ENCODE measurements around the gene HSPA12A. TPM values are rescaled to one million over a fixed set of nuclear protein-coding genes. Genes with fewer than 3 reads are reported as not detected.

The HSPA12A gene
- total and polyA plus RNA-seq, 5 donors = 8.4 to 21.9 (median 15.1) TPM

DNA sequence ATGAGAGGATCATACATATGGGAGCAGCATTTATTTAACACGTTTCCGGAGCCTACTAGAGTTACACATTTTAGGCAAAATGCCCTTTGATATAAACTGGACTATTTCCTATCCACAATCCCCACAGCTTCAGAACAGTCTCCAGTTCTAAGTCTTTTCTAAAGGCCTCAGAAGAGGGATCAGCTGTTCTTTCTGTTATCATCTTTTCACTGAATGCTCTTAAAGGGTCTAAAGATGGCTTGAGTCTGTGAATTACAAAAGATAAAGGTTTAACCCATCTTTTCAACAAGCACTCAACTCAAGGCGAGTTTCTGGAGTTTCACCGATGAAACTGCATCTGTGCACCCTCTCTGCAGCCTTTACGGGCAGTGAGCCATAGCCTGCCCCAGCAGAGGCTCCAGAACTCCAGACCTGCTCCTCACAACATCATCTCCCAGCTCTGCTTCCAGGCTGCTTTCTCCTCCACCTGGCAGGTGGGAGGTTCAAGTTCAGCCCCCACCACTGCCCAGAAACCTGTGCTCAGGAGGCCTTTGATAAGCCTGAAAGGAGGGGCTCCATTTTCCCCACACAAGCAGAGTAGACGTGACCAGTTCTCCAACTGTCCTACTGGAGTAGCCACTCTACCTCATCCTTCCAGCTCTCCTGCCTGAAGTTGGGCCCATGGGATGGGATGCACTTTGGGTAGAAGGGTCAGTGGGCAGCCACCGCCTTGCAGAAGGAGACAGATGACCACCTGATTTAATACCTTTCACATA, 53.4 kb downstream of the HSPA12A start:
- Histone ChIP-seq H3K4me1 (ENCODE audit: control insufficient read depth, insufficient read depth, low read length) (peaks cover 10% of the 10 kb centered on the region), H3K27me3 (ENCODE audit: control insufficient read depth, insufficient read depth) (no peaks in the 10 kb centered on the region), H3K27ac (ENCODE audit: low read length) (no peak overlapping the region), H3K4me3 (ENCODE audit: low read length) (no peak overlapping the region), H3K9me3 (ENCODE audit: control insufficient read depth, low read length) (no peaks in the 10 kb centered on the region)
- DNase-seq = no peak
- no peak for ATAC-seq
- intact Hi-C loops (cut with DNase I) = loop anchor here in 3 of 4 donors (5.0 to 10.0 kb wide), 3 partner anchors 93 to 486 kb away; no protein-coding TSS in a partner anchor
- WGBS = 52% methylated on average over 7 of the region's 7 CpGs

DNA sequence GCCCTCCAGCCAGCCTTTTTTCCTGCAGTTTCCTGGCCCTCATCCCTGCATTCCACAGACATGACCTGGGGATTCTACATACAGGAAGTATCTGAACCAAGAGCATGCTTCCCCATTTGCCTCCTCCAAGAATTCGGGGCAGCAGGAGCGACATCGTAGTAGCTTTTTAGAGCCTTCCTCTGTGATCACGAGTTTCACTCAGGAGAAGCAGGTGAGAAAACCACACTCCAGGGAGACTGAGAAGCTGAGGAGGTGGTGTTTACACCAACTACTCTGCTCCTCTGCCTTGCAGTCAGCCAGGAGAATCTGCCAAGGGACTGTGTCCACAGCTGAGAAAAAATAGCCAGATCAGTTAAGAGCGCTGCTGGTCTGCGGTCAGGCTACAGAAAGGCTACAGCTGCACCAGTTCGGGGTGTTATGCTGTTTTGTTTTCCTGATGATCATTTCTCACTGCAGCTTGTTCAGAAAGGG, 54.1 kb downstream of the HSPA12A start:
- Histone ChIP-seq H3K4me1 (ENCODE audit: control insufficient read depth, insufficient read depth, low read length) (peaks cover 10% of the 10 kb centered on the region), H3K27me3 (ENCODE audit: control insufficient read depth, insufficient read depth) (no peaks in the 10 kb centered on the region), H3K9me3 (ENCODE audit: control insufficient read depth, low read length) (no peaks in the 10 kb centered on the region), H3K27ac (ENCODE audit: low read length) (peak overlapping the region; percentile 3), H3K4me3 (ENCODE audit: low read length) (no peak overlapping the region)
- 15% methylated on average over 7 of the region's 7 CpGs for WGBS
- DNase-seq (peak in 1 of 3 donors; percentile 69), ATAC-seq (peak; percentile 67 to 83)
- intact Hi-C loops (cut with DNase I) = loop anchor here in 3 of 4 donors (5.0 to 10.0 kb wide), 3 partner anchors 94 to 487 kb away; no protein-coding TSS in a partner anchor

DNA sequence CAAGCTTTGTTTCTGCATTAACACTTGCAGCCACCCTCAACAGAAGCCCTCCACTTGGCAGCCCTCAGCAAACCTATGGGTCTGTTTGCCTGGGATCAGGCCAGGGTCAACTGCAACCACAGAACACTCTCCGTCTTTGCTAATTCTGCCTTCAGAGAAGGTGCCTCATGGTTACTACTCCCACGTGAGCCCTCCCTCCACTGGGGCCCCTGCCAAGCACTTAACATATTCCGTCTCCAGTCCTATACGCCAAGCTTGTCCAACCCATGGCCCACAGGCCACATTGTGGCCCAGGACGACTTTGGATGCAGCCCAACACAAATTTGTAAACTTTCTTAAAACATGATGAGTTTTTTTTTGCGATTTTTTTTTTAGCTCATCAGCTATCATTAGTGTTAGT, 54.7 kb downstream of the HSPA12A start:
- Histone ChIP-seq H3K27me3 (ENCODE audit: control insufficient read depth, insufficient read depth) (no peaks in the 10 kb centered on the region), H3K4me3 (ENCODE audit: low read length) (no peak overlapping the region), H3K27ac (ENCODE audit: low read length) (no peak overlapping the region), H3K4me1 (ENCODE audit: control insufficient read depth, insufficient read depth, low read length) (peaks cover 10% of the 10 kb centered on the region), H3K9me3 (ENCODE audit: control insufficient read depth, low read length) (no peaks in the 10 kb centered on the region)
- WGBS = 47% methylated on average over 6 of the region's 6 CpGs
- intact Hi-C loops (cut with DNase I) = loop anchor here in 3 of 4 donors (5.0 to 10.0 kb wide), 3 partner anchors 95 to 487 kb away; no protein-coding TSS in a partner anchor
- ATAC-seq (no peak), DNase-seq (no peak)

DNA sequence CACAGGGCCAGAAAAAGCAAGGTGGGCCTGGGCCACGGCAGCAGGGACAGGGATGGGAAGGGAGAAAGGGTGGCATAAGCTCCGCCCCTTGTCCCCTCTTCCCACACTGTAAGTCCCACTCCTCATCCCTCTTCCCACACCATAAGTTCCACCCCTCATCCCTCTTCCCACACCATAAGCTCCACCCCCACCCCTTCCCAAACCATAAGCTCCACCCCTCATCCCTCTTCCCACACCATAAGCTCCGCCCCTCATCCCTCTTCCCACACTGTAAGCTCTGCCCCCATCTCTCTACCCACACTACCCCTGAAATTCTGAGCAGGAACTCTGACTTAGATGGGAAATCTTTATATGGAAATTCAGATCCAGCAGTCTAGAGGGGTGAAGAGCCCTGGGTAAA, 55.7 kb downstream of the HSPA12A start:
- H3K4me1 ChIP-seq (ENCODE audit: control insufficient read depth, insufficient read depth, low read length) = peaks cover 10% of the 10 kb centered on the region

DNA sequence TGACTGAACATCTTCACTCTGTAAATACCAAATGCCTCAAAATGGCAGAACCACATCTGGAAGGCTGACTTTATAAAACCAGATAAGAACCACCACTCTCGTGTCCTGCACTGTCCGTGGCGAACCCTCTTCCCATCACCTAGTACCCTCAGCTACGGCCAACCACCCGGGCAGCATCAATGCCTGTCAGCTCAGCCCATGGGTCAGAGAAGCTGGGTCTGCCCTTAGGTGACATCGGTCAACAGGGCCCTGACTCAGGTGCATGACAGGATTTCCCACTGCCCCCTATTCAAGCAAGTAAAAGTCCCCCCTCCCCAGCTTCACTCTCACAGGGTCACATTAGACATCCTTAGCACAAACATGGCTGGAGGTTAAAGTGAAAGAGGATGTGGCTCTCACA, 56.6 kb downstream of the HSPA12A start:
- H3K4me1 ChIP-seq (ENCODE audit: control insufficient read depth, insufficient read depth, low read length) = peaks cover 3% of the 10 kb centered on the region
- DNase-seq (no peak), ATAC-seq (no peak)
- no peak overlapping the region for H3K27ac ChIP-seq (ENCODE audit: low read length)
- no peaks in the 10 kb centered on the region for H3K27me3 ChIP-seq (ENCODE audit: control insufficient read depth, insufficient read depth)
- WGBS = 94% methylated on average over 6 of the region's 6 CpGs
- intact Hi-C loops (cut with DNase I) = loop anchor here in 3 of 4 donors (5.0 to 10.0 kb wide), 3 partner anchors 96 to 489 kb away; no protein-coding TSS in a partner anchor
- H3K9me3 ChIP-seq (ENCODE audit: control insufficient read depth, low read length) = no peaks in the 10 kb centered on the region
- no peak overlapping the region for H3K4me3 ChIP-seq (ENCODE audit: low read length)

More for the DNA sequence above, 55.7 kb downstream of the HSPA12A start:
- WGBS = 98% methylated on average over 3 of the region's 3 CpGs
- Histone ChIP-seq H3K4me3 (ENCODE audit: low read length) (no peak overlapping the region), H3K27ac (ENCODE audit: low read length) (no peak overlapping the region), H3K9me3 (ENCODE audit: control insufficient read depth, low read length) (no peaks in the 10 kb centered on the region), H3K27me3 (ENCODE audit: control insufficient read depth, insufficient read depth) (no peaks in the 10 kb centered on the region)
- ATAC-seq = no peak
- no peak for DNase-seq
- intact Hi-C loops (cut with DNase I) = loop anchor here in 3 of 4 donors (5.0 to 10.0 kb wide), 3 partner anchors 96 to 488 kb away; no protein-coding TSS in a partner anchor

DNA sequence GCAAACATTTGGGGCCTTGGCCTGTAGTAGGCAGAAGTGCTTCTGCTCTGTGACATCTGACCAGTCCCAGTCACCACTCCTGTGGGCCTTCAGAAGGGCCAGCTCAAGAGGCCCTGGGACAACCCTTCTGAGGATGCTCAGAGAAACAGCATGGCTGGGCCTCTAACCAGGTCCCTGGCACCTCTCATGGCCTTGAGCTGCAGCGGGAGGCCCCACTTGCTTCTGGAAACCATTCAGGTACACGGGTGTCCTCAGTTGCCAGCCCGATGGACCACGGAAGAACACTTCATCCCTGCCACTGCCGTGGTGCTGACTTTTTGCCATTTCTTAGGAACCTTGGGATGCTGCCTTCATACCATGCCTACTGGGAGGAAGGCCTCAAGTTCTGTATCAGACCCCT, 57.6 kb downstream of the HSPA12A start:
- ATAC-seq = no peak
- no peak overlapping the region for H3K4me3 ChIP-seq (ENCODE audit: low read length)
- intact Hi-C loops (cut with DNase I) = loop anchor here (5.0 to 10.0 kb wide), 5 partner anchors 53 to 490 kb away; no protein-coding TSS in a partner anchor

DNA sequence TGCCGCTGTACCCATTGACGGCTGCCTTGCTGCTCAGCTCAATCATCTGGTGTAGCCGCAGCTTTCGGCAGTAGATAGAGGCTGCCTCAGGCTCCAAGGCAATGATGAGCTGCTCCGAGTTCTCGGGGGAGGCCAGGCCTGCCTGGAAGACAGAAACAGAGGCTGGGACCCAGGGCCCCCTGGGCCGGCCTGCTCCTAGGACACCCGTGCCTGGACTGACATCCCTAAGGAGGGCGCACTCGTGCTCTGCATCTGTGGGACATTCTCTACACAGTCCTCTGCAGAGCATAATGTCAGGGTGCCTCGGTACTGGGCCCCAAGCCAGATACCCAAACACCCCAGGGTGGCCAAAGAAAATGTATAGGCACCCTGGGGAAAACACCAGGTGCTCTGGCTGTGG, 58.5 kb downstream of the HSPA12A start:
- Histone ChIP-seq H3K4me1 (ENCODE audit: control insufficient read depth, insufficient read depth, low read length) (peaks cover 3% of the 10 kb centered on the region), H3K27me3 (ENCODE audit: control insufficient read depth, insufficient read depth) (no peaks in the 10 kb centered on the region), H3K4me3 (ENCODE audit: low read length) (no peak overlapping the region), H3K9me3 (ENCODE audit: control insufficient read depth, low read length) (no peaks in the 10 kb centered on the region), H3K27ac (ENCODE audit: low read length) (no peak overlapping the region)
- WGBS = 89% methylated on average over 11 of the region's 11 CpGs
- no peak for DNase-seq
- intact Hi-C loops (cut with DNase I) = loop anchor here (2.0 to 10.0 kb wide), 5 partner anchors 53 to 491 kb away; no protein-coding TSS in a partner anchor
- no peak for ATAC-seq

More for the DNA sequence above, 57.6 kb downstream of the HSPA12A start:
- 94% methylated on average over 5 of the region's 5 CpGs for WGBS
- H3K27me3 ChIP-seq (ENCODE audit: control insufficient read depth, insufficient read depth) = no peaks in the 10 kb centered on the region
- H3K4me1 ChIP-seq (ENCODE audit: control insufficient read depth, insufficient read depth, low read length) = peaks cover 3% of the 10 kb centered on the region
- no peak overlapping the region for H3K27ac ChIP-seq (ENCODE audit: low read length)
- H3K9me3 ChIP-seq (ENCODE audit: control insufficient read depth, low read length) = no peaks in the 10 kb centered on the region
- DNase-seq = no peak

DNA sequence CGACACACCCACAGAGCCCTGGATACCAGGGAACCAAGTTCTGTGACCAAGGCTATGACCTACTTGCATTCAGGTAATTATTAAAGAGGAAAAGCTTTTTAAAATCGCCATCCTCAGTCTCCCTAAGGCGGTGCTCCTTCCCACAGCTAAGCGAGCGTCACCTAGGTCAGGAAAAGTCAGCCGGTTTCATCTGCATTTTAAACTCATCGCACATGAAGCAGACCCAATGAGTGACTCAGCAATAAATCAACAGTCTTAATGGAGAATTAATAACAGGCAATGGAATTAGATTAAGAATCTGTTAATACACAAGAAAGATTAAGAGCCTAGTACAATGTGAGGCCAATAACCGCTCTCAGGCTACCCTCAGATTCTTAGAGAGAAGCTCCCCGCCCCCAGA, 59.2 kb downstream of the HSPA12A start:
- no peak overlapping the region for H3K27ac ChIP-seq (ENCODE audit: low read length)
- DNase-seq = no peak

DNA sequence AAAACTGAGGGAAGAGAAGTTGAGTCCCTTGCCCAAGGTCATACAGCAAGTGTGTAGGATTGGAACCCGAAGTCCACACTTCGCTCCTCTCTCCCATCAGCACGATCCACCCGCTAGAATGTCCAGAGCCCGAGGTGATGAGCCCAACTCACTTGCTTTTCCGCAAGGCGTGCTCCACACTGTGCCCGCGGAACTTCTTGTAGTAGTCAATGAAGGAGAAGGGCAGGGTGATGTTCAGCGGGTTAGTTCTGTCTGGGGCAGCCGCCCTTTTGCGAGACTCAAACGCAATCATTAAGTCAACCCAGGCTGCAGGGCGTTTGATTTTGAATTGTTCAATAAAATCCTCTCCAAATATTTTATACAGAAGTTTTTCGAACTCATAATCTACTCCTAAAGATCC, 63.0 kb downstream of the HSPA12A start:
- WGBS = 95% methylated on average over 15 of the region's 15 CpGs
- no peak for DNase-seq
- no peak for ATAC-seq
- Histone ChIP-seq H3K4me3 (ENCODE audit: low read length) (no peak overlapping the region), H3K9me3 (ENCODE audit: control insufficient read depth, low read length) (no peaks in the 10 kb centered on the region), H3K4me1 (ENCODE audit: control insufficient read depth, insufficient read depth, low read length) (no peaks in the 10 kb centered on the region), H3K27me3 (ENCODE audit: control insufficient read depth, insufficient read depth) (no peaks in the 10 kb centered on the region), H3K27ac (ENCODE audit: low read length) (no peak overlapping the region)
- intact Hi-C loops (cut with DNase I) = no loop called here

More for the DNA sequence above, 59.2 kb downstream of the HSPA12A start:
- Histone ChIP-seq H3K27me3 (ENCODE audit: control insufficient read depth, insufficient read depth) (no peaks in the 10 kb centered on the region), H3K4me1 (ENCODE audit: control insufficient read depth, insufficient read depth, low read length) (peaks cover 3% of the 10 kb centered on the region), H3K9me3 (ENCODE audit: control insufficient read depth, low read length) (no peaks in the 10 kb centered on the region), H3K4me3 (ENCODE audit: low read length) (no peak overlapping the region)
- intact Hi-C loops (cut with DNase I) = loop anchor here (2.0 to 10.0 kb wide), 5 partner anchors 54 to 492 kb away; no protein-coding TSS in a partner anchor
- 93% methylated on average over 9 of the region's 9 CpGs for WGBS
- ATAC-seq = no peak

DNA sequence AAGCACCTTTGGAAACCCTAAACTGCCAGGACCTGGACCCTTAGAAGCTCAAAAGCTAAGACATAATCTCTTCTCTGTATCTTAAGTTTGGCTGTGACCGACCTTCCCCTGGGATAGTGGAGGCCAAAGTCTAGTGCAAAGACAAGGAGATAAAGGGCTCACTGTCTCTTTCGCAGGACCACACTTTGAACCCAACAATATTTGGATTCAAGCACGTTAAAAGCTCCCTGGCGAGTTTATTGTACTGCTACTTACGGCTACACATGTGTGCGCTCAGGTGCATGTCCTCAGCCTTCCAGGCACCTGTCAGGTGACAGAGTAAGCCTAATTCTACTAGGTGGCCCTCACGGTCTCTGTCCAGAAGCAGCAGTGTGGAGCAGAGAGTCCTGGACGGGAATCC, 65.7 kb downstream of the HSPA12A start:
- H3K9me3 ChIP-seq (ENCODE audit: control insufficient read depth, low read length) = no peaks in the 10 kb centered on the region
- no peak overlapping the region for H3K27ac ChIP-seq (ENCODE audit: low read length)
- ATAC-seq (no peak), DNase-seq (no peak)
- intact Hi-C loops (cut with DNase I) = no loop called here
- no peaks in the 10 kb centered on the region for H3K4me1 ChIP-seq (ENCODE audit: control insufficient read depth, insufficient read depth, low read length)
- 83% methylated on average over 8 of the region's 8 CpGs for WGBS
- no peaks in the 10 kb centered on the region for H3K27me3 ChIP-seq (ENCODE audit: control insufficient read depth, insufficient read depth)
- no peak overlapping the region for H3K4me3 ChIP-seq (ENCODE audit: low read length)

DNA sequence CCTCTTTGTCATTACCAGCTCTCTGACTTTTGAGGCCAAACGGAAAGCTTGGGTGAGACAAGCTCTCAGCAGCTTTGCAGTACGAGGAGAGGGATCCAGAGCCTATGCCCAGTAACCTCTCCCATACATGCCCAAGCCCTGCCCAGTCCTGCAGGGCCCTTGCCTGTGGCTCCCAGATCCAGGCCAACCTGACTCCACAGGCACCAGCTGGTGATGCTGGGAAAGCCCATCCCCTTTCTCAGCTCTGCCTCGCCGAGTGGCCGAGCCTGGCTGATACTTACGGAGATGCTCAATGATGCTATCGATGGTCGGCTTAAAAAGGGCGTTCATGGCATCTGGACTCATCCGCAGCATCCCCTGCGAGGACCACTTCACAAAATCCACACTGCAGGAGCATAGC, 66.2 kb downstream of the HSPA12A start:
- Histone ChIP-seq H3K4me3 (ENCODE audit: low read length) (no peak overlapping the region), H3K27ac (ENCODE audit: low read length) (no peak overlapping the region), H3K4me1 (ENCODE audit: control insufficient read depth, insufficient read depth, low read length) (no peaks in the 10 kb centered on the region), H3K27me3 (ENCODE audit: control insufficient read depth, insufficient read depth) (no peaks in the 10 kb centered on the region), H3K9me3 (ENCODE audit: control insufficient read depth, low read length) (no peaks in the 10 kb centered on the region)
- intact Hi-C loops (cut with DNase I) = no loop called here
- 89% methylated on average over 11 of the region's 11 CpGs for WGBS
- DNase-seq = no peak
- no peak for ATAC-seq

Measured in right cardiac atrium (tissue), 5 donors.